ENCODE measurements around the gene RAE1.

The RAE1 gene

DNA sequence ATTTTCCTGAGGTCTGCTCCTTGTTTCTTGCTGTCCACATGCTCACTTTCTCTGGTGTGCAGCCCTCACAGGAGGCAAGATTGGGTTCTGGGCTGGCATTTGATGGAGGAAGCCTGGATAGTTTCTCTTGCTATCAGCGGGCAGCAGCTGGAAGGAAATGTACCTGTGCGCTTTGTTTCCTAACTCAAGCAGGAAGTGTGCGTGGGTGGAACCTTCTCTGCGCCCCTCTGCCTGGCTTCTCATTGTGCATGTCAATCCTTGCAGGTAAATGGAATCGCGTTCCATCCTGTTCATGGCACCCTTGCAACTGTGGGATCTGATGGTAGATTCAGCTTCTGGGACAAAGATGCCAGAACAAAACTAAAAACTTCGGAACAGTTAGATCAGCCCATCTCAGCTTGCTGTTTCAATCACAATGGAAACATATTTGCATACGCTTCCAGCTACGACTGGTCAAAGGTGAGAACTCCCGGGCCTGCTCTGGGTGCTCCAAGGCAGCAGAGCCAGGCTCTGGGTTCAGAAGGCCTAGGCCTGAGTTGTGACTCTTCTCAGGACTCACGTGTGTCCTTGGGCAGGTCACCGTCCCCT is 23.4 kb downstream of the RAE1 start:
- DNase-seq = no peak

DNA sequence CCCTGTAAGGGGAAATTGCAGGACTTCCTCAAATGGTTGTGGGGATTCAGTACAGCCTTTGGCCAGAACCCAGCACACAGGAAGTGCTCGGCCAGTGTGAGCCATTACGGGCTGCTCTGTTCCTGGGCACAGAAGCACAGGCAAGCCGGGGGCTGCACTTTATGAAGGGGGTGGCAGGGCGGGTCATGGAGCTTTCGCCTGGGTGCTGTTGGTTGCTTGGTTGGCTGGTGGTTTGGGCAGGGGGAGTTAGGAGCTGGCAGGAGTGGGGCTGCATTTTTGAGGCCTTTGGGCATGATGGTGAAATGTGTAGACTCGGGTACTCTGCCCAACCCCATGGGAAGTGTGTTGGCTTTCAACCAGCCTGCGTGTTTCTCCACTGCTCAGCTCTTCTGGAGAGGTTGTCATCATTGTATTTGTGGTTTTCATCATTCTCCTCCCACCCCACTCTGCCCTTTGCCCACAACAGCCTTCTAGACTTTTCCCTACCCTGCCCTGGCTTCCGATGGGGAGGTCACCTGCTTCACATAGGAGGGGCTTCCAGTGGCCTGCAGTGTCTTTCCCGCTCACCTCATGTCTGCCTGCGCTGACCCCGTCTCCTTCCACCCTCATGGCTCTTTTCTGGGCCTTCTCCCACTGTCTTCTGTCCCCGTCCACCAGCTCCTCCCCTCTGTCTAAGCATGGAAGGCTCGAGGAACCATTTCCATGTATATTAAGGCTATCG is 24.0 kb downstream of the RAE1 start:
- DNase-seq = no peak

DNA sequence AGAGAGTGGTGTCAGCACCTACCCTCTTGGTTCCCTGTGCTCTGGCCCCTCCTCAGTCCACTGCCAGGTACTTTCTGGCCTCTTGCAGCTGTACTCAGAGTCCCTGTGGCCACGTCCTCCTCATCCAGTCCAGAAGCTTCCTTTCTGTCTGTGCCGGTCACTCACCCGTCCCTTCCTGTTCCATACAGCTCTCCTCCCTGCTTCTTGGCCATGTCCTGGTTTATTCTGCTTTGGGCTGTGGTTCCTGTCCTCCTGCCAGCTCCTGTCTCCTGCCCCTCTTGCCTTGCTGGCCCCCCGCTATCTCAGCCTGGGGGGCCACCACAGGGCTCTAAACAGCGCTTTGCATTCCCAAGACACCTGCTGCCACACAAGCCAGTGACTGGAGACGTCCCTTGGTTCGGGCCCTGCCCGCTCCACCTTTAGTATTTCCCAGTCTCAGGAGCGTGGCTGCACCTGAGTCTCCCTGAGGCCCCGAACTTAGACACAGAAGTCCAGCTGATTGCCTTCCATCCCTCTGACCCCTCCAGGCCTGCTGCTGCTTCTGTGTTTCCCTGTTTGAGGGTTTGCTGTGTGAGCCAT is 24.7 kb downstream of the RAE1 start:
- no peak for DNase-seq

DNA sequence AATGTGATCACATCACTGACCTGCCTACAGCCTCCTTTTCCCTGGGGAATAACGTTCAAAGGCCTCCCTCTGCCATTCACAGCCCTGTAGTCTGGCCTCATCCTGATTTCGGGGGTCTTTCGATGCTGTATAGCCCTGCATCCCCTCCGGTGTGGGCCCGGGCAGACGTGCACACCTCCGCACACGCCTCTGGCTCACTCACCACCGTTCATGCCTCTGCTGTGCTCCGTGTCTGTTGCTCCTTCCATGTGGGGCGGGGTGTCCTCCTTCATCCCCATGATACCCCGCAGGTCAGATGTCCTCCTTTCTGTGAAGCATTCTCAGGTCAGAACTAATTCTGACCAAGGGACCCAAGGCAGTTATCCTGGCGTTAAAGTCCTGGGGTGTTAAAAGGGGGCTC is 26.3 kb downstream of the RAE1 start:
- no peak for DNase-seq

DNA sequence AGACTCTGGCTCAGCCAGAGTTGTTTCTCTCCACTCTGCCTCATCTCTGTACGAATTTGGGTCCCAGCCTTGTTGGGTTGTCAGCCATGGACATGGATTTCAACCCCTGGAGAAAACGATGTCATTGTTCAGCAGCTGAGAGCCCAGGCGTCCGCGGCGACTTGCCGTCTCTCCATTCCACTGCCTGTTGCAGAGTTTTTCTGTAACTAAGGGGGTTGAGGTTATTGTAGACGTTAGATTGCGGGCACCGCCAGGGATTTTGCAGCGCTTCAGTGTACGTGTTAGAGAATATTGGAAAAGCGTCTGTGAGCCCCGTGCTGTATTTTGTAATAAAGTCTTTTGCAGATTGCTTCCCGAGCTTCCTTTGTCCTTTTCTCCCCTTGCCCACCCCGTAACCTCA is 27.1 kb downstream of the RAE1 start:
- DNase-seq = no peak

DNA sequence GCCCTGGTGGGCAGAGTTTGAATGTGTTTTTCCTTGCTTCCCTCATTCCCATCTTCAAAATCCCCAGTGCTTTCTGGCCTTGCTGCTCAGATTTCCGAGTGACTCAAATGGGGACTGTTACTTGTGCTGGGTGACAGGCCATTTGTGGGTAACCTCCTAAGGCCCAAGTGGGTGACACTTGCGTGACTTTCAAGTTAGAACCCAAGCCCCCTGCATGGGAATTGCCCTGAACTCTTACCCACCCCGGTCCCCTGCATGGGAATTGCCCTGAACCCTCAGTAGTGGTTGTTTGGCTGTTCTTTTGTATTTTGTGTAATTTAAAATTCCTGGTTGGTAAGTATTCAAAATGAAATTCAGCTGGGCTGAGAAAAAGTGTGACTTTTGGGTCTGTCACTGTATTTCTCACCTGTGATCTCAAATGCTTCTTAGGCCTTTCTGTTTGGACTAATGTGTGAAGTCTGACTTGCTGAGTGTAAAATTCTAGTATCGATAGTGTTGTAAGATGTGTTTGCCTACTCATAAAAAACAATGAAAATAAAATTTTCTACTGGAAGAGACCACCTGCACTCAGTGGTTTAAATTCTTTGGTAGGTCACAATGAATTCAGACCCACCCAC is 27.7 kb downstream of the RAE1 start:
- DNase-seq = no peak

DNA sequence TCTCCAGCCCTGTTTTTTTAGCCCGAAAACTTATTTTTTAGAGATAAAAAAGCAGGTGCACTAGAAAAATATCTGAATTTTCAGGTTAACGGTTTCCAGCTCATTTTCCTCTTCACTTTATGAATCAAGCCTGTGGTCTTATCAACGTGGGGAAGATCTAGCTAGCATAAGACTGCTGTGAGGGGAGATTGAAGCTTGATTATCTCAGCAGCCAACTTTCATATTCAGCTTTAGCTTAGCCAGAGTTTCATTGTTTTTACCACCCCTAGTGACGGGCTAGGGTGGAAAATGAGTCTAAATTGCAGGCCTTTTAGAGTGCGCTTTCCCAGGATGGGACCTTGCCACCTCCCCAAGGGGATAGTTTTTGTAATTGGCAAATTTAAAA is 28.2 kb downstream of the RAE1 start:
- no peak for DNase-seq

DNA sequence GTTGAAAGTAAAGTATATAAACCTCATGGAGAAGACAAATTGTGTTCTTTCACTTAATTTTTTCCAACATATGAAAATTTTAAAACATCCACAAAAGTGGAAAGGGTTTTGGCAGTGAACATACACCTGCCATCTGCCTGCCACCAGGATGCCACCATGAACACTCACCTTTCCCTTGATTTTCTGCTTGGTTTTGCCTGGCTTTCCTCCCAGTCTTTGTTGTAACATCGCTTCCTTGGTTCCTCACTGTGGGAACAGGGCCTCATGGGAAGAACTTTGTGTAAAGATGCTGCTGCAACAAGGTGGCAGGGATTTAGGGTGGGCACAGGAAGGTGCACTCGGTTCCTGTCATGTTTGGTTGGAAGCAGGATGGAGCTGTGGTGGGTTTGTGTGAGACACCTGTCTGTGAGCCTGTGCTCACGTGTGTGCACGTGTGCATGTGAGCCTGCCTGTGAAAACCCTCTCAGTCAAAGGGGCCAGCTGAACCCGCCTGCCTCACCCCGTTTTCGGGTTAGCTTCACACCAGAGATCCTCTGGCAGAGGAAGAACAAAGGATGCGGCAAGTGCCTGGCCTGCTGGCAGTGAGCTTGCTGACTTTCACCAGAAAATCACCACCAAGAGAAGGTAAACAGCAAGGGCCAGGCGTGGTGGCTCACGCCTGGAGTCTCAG is 29.2 kb downstream of the RAE1 start:
- no peak for DNase-seq

DNA sequence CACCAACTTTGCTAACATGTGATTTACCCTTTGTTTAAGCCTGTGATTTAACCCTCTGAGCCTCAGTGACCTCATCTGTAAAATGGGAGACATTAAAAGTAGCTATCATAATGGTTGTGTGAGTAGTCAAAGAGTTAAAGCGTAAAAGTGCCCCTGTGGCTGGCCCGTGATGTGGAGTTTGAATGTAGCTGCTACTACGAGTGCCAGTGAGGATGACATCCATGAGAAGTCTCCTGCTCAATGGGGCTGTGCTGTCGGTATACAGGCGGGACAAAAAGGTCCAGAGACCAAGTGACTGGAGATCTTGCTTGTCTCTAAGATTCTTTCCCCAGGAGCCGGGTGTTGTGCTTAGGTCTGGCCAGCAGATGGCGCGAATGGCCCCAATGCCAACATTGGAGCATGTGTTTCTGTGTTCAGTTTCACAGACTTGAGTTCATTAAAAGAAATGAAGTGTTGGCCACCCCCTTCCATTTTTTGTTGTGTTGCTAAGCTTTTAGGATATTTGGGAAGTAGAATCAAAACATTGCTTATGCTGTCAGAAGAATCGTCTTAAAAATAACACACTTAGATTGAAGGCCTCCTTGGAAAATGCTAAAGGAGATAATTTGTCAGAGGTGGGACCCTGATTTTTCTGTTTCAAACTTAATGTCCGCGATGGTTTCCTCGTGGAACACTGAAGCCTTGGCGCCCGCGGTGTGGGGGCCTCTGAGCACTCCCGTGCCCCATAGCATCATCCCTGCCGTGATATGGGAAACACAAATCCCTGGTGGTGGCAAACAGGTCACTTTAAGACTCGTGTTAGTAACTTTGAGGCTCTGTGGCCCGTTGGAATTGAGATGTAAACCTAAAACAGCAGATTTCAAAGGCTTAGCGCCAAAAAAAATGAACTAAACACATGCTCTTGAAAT is 30.8 kb downstream of the RAE1 start:
- peak; percentile 26 to 51 for DNase-seq

DNA sequence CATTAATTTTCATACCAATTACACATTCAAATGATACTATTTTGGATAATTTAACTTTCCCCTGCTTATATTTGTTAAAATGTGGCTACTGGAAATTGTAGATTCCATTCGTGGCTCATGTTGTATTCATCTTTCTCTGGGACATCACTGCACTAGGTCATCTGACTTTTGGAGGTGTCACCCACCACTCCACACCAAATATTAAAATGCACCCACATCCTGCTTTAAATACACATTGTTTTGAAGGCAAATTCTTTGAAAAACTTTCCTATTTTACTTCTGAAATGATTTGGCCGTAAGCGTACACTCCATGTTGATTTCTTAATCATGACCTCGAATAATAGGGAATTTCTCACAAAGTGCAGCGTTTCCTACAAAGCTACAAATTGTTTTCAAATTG is 31.5 kb downstream of the RAE1 start:
- DNase-seq = no peak

DNA sequence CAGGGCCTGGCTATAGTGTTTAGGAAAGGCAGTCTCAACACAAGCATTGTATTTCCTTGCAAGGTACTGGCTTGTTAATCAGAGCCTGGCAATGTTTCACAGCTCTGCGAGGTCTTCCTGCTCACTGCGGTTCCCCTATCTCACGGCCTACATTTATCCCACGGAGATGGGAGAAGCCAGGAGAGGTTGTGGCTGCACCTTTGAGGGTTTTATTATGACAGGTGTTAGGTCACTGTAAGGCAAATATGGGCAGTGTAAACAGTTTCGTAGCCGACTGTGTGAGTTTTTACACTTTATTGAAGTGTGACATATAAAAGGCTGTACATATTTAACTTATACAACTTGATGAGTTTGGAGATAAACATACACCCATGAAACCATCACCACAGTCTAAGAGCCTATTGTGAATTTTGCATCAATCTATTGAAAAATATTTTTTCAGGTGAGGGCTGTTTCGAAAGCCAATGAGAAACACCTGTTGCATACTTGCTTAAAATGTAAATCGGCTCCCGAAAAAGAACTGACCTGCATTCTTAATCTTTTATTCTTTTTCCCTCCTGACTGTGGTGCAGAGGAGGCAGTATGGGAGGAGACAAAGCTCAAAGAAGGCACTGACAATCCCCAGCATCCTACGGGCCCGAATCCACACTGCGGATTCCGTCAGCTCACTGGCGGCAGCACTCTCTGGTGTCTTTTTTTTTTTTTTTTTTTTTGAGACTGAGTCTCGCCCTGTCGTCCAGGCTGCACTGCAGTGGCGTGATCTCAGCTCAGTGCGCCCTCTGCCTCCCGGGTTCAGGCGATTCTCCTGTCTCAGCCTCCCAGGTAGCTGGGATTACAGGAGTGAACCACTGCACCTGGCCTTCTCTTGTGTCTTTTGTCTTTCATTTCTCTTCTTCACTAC is 32.6 kb downstream of the RAE1 start:
- no peak for DNase-seq

DNA sequence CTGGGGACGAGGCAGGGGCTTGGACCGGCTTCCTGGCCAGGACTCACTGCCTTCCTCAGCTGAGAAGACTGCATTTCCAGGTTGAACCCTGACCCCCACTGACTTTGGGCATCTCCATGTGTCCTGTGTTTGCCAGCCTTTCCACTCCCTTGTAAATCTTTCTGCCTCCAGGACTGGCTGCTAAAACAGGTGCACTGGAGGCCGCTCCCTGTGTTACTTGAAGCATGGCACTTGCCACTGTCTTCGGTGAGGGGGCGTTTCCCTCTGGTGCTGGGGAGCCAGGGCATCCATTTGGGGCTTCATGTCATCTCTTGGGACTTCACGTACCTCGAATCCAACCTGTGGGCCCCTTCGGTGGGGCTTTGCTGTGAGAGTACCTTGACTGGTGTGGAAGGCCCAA is 33.4 kb downstream of the RAE1 start:
- DNase-seq = no peak

DNA sequence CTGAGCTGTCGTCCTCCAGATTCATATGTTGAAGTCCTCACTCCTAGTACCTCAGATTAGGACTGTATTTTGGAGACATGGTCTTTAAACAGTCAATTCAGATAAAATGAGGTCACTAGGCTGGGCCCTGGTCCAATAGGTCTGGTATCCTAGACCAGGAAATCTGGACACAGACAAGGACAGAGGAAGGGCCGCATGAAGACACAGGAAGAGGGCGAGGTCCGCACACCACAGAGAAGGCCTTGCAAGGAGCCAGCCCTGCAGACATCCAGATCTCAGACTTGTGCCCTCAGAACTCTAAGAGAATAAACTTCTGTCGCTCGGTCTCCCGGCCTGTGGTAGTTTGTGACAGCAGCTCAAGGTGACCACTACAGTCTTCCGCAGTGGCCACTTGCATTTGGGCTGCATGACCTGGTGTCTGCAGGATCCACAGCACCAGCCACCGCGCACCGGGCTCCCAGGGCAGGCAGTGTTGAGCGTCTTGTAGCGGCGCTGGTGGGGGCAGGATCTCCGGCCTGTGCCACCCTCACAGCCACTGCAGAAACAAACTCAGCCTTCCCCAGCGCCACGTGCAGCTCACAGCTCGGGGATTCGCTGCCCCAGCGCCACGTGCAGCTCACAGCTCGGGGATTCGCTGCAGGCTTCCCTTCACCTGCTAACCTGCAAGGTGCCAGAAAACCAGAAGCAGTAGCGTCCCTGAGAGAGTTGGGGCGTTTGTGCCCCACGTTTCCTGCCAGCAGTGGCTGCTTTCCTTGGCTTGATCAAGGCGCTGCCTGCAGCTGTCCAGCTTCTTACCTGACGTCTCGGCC is 34.1 kb downstream of the RAE1 start:
- DNase-seq = no peak

DNA sequence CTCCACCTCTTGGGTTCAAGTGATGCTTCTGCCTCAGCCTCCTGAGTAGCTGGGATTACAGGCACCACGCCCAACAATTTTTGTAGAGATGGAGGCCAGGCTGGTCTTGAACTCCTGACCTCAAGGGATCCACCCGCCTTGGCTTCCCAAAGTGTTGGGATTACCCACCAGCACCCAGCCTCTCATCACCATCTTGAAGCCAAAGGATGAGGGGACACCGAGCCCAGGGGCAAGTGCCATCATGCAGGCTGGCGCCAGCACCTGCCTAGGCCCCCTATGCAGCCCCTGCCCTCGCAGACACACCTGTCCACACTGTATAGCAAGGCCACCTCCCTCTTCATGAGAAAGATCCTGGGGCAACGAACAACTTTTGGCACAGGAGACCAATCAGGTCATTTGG is 34.9 kb downstream of the RAE1 start:
- DNase-seq = no peak

DNA sequence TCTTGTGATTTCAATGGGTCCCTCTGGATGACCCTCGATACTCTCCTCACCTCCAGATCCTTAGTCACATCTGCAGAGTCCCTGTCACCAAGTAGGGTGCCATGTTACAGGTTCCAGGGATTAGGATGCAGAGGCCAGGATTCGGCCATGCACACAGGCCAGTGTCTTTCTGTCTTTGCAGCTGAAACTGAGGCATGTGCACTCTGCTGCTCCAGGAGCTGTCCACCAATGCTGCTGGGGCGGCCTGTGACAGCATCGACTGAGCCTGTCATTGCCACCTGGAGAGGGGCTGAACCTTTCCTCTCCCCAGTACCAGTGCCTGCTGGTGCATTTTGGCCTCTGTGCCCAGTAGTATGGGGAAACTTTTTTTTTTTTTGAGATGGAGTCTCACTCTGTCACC is 35.7 kb downstream of the RAE1 start:
- DNase-seq = no peak

DNA sequence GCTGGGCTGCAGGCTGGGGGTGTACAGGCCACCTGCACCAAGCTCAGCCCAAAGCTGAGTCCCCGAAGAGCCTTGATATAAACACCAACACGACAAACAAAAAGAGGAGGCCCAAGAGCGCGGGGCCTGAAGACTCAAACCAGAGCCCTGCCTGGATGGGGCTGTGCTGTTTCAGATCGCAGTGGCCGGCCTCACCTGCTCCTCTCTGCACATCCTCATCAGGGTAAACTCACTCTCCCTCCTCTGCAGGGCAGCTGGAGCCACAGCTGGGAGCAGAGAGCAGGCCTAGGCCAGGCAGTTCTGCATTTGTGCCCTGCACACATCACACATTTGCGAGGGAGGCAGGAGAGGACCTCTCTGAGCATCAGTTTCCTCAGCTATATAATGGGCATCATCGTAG is 36.4 kb downstream of the RAE1 start:
- no peak for DNase-seq

DNA sequence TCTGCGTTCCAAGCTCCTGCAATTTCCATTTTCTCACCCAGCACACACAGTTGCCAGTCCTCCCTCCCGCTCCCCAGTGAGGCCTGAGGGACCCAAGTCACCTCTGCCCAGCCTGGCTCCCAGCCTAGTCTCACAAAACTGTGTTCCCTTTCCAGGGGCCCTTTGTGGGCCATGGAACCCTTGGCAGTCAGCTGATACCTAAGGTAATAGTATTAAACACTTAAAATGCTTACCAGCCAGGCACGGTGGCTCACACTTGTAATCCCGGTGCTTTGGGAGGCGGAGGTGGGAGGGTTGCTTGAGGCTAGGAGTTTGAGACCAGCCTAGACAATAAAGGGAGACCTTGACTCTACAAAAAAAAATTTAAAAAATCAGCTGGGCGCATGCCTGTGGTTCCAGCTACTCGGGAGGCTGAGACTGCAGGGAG is 36.9 kb downstream of the RAE1 start:
- no peak for DNase-seq

DNA sequence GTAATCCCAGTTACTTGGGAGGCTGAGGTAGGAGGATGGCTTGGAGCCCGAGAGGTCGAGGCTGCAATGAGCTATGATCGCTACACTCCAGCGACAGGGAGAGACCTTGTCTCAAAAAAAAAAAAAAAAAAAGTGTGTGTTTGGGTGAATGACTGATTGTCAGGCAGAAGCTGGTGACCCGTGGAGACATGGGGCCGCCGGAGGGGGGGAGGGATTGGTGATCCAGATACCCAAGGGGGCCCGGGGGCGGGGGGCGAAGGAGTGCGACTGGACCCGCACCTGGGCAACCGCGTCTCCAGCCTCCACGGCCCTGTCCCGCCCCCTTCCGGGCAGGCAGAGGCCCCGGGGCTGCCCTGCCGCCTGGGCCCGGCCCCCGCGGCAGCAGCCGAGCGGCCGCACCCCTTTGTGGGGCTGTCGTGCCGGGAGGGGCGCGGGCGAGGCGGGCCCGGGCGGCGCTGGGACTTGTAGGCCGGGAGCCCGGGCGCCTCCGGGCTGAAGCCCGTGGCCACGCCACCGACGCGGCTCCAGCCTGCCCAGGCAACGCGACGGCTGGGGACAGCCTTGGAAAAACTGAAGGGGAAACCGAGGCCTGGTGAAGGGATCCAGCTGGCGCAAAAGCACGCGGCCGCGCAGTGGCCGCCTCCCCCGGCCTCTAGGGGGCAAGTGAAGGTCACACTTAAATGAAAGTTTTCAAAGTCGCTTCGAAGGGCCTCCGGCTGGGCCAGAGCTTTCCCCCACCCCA is 38.1 kb downstream of the RAE1 start:
- DNase-seq = peak in 1 of 2 experiments; percentile 49

DNA sequence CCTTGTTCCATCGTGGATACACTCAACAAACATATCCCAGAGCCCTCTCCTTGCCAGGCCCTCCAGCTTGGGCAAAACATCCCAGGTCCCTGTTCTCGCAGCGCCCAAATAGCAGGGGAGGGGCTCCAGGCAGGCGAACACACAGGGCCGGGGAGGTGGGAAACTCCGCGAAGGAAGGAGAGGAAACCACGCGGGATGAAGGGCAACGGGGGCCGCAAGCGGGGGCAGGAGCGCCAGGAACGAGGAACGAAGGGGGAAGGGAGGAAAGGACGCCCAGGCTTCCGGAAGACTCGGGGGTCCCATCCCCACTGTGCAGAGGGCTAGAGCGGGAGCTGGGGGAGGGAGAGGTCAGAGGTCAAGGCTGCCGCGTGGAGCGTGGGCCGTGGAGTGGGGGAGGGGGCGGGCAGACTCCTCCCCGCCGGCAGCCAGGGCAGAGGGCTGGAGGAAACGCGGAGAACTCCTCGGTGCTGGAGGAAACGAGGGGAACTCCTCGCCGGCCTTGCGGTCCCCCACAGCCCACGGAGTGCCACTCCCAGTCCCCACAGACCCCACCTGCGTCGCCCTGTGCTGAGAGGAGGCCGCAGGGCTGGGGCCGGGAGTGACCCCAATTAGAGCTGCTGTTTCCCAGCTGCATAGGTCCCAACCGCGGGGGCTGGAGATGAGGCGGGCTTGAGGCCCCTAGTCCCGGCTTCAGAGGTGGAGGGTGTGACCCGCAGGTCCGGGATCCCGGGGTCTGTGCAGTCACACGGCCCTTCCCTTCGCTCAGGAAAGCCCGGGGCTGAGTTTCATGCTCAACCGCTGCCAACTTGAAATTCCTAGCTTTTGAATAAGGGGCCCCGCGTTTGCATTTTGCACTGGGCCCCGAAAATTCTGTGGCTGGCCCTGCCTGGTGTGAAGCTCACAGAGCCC is 38.9 kb downstream of the RAE1 start:
- no peak for DNase-seq

Measured in NCI-H187 (cell line).